Stimulated activated CD8-positive, alpha-beta memory T cell treated with anti-CD3 and anti-CD28 coated beads, Interleukin-2, amount 100 ng/mL, for 48 hours (primary cell): ENCODE results near the gene MAD1L1.

Experiments used
- DNase-seq, 2 donors: peaks; one replicate each; pipeline ENCODE4 v3.0.0-alpha.2; 2020; ENCODE audit warnings: low read depth in 2 of 2

The MAD1L1 gene

DNA sequence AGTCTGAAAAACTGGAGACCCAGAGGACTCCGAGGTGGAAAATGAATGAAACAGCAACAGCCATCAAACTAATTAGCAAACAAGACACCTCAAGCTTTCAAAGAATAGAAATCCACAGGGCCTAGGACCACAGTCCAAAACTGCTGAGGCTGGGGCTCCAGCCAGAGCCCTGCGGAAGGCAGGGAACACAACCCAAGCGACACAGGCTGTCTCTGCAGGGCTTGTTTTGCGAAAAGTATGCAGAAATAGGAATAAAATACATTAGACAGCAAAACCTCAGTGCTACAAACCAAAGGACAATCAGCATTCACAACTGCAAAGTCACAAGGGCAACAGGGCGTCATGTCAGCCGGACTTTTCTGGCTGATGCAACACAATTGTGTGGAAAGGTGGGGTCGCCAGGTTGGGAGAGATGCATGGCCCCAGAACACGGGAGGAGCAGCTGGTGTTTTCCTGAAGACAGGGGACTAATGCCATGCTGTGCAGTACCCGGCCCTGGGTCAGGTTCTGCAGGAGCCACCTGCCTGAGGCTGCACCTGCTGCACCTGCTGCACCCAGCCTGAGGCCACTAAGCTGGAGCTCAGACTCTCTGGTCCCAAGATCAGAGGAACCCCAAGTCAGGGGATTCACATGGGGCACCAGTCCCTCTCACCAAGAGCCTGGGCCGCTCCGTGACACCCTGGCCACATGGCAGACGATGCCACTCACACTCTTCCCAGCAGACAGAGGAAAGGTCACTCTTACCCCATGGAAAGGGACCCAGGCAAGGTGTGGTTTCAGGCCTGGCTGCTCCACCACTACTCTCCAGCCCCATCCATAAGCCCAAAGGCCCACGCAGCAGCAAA, 74.2 kb downstream of the MAD1L1 start:
- no peak for DNase-seq

DNA sequence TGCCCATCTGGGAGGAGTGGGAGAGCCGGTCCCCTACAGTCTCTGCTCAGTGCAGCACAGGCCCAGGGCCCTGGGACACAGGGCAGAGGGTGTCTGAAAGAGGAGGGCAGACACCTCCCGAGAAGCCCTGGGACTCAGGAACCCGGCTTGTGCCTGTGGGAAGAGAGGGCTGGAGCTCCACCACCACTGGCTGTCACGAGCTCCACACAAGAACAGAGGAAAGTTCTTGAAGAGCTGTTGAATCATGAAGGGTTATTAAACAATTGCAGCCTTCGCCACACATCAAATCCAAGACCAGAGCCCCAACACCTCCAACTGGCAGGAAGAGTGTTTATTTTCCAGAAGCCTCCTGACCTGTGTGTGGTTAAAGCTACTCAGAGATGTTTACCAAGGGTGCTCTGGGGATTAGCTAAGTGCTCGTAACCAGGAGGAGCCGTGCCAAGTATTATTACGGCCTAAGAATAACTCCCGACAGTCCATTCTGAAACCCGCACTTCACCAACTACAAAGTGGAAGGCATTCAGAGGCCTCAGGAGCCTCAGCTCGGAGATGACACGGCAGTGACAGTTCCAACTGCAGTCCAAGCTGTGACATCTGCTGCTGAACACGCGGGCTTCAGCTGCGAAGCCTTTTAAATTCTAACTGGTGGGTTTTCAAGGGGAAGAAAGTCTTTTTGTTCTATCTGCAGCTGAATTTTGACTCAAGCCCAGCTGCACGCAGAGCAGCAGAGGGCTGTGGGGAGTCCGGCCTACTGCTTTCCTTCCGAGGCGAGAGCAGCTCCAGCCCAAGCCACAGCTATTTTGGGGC, 75.1 kb downstream of the MAD1L1 start:
- DNase-seq: no peak

DNA sequence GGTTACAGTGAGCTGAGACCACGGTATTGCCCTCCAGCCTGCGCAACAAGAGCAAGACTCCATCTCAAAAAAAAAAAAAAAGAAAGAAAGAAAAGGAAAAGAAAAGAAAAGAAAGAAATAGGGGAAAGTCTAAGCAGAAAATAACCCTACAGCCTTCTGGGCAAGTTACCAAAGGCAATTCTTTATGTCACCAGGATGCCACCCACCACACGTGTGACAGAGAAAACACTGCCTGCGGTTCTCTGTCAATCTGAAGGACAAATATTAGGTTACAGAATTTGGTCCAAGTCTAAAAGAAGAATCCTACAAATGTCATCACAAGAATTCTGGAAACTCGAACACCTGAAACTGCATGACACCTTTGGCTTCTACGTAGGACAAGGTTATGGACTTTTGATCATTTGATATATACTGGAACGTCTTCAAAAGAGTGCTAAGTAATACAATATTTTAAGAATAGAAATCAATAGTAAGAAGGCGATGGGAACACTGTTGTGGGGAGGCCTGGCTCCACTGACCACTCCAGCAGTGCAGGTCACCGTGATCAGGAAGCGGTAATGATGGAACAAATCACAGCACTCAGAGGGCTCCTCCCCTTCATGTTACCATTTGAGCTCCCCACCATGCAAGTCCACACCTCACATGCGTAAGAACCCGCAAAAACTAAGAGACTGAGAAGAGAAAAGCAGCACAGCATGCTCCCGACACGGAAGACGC, 75.8 kb downstream of the MAD1L1 start:
- no peak for DNase-seq

DNA sequence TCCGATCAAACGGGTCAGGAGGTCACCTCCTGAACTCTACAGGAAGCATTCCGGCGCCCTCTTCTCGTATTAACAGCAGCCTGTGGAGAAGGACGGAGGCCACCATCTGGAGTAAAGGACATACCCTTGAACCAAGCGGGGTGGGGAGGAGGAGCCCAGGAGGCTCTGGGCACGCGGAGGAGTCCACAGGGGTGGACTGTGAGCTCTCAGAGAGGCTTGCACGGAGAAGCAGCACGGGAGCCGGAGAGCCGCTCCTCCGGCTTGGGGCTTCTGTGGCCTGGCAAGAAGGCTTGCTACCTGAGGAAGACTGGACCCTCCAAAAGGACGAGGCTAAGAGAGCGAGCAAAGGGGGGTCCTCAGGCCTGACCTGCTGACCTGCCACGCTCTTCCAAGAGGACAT, 77.9 kb downstream of the MAD1L1 start:
- DNase-seq: no peak

DNA sequence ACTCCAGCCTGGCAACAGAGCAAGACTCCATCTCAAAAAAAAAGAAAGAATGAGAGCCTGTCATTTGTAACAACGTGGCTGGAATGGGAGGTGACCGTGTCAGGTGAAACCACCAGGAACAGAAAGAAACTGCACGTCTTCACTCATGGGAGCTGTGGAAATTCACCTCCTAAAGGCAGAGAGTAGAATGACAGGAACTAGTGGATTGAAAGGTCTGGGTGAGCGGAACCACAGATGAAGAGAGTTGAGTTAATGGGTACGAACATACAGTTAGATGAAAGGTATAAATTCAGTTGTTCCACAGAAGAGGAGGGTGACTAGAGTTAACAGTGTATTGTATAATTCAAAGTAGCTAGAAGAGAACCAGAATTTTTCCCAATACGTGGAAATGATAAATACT, 78.6 kb downstream of the MAD1L1 start:
- DNase-seq: no peak

DNA sequence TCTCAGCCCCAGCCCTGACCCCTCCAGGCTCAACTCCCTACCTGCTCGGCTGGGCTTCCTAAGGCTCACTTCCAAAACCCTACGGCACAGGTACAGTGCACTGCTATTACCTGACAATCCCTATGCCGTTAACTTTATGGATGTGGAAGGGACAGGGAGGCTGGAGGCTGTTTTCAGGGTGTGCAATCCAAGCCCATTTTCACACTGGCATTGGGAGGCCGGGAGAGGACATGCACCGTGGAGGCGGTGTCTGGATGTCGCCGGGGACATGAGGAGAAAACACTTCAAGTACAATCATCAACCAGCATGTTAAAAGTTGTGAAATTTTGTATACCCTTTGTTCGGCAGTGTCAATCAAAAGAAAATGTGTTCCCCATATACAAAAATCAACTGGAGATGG, 80.1 kb downstream of the MAD1L1 start:
- no peak for DNase-seq

DNA sequence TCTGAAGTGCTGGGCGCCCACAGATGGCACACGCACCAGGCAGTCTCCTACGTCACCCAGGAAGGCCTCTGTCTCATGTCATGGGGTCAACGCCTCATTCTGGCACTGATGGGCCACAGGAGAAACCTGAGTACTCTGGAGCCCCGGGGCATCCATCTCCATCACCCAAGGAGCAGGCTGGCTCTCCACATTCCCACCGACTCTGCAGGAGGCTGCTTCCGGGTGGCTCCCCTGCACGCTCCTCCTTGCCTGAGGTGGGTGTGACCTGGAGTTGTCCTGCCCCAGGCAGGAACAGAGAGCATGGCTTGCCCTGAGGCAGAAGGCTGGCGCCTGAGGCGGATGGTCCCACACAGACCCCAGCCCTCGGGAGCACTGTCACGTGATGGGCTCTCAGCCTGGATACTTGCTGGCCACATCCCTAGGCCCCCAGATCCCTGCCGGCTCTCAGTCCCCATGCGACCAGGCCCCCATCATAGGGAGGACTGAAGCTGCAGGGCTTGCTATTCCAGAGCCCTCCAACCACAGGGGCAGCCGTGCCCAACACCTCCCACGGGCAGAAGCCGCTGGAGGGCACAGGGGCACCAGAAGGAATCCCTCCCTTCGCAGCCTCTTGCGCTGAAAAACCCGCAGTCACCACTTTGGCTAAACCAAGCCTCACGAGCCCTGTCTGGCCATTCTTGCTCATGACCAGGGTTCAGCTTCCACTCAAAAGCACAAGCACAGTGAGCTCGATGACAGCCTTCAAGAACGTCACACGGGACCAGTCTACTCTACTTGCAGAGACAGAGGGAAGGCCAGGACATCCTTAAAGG, 80.7 kb downstream of the MAD1L1 start:
- DNase-seq: no peak

DNA sequence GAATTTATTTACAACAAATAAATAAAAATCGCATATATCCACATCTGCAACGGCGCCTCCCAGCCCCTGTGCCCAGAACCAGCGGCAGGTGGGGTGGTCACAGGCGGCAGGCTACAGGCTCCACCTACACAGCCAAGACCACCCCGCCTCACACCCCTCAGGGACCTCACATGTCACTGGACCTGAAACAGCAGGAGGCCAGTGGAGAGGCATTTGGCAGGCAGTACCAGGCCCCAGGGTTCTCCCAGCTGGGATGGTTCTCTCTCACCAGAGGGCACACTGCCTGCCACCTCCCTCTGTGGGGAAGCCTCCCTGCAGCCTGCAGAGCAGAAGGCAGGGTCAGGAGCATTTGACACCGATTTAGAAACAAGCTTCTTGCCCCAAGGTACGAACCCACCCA, 81.5 kb downstream of the MAD1L1 start:
- no peak for DNase-seq

DNA sequence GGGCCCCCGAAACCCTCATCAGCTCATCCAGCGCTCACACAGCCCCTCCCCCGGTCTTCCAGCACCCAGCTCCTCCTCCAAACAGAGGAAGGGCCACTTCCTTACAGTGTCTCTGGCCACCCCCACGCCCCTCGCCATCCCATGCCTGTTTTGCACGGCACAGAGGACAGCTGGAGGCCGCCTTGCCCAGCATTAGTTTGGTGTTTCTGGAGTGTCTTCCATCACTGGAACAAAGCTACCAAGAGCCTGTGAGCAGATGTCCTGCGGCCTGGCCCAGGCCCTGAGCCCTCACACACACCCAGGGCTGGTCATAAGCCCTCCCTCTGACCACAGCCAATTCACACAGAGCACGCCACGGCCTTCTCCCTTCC, 82.3 kb downstream of the MAD1L1 start:
- DNase-seq: no peak

DNA sequence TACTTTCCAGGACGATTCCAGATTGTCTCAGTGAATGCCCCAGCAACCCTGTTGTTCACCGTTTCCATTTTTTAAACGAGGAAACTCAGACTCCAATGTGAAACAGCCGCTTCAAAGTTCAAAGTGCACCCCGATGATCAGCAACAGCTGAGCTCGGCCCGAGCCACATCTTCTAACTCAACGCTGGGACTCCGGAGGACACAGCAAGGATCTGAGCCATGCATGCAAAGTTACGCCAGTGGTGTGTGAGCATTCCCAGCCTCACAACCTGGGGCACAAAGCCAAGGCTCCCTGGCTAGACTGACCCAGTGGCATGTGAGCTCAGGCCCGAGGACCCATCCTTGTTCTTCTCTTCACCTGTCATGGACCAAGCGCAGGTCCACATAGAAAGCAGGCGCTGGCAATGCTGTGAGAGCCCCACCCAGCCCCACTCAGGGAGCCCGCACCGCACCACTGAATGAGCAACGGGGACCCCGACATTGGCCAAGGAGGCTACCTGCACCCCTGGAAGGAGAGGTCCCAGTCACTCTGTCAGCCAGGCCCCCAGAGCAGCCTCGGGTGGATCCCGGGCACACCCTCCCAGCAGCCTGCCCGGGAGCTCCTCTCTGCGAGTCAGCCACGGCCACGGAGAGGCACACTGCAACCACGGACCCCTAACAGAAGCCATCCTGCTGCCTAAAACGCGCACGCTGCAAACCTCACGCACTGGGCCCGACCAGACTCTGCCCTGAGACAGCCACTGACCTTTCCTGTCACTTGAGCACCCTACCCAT, 82.9 kb downstream of the MAD1L1 start:
- DNase-seq: no peak

DNA sequence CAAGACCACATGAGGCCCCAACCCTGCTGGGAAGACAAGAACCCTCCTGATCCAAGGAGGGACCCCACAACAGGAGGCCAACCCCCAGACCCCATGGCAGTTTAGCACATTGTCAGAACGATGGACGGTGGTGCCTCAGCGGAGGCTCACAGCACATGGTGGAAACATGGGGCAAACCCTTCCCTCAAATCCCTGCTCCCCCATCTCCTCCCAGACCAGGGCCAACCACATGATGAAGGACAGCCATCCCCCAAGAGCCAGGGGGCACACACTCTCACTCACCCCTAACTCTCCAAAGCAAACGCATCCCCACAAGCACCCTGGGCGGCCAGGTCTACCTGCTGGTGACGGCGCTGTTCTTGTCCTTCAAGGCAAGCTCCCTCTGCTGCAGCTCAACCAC, 83.9 kb downstream of the MAD1L1 start:
- no peak for DNase-seq

DNA sequence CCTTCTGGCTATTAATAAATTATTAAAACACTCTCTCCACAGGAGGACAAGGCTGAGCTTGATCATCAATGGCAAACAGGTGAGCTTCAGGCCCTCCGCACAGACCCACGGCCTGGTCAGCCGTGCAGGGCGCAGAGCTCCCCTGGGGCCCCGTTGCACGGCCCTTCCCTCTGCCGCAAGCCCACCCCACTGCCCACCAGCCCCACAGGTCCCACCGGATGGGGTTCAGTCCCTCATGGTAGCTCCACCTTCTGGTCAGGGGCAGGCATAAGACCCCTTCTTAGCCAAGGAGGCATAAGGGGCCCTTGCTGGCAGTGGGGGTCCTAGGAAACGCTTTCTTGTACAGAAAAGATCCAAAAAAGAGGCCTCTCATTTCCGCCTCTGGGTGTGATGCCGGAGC, 84.6 kb downstream of the MAD1L1 start:
- no peak for DNase-seq

DNA sequence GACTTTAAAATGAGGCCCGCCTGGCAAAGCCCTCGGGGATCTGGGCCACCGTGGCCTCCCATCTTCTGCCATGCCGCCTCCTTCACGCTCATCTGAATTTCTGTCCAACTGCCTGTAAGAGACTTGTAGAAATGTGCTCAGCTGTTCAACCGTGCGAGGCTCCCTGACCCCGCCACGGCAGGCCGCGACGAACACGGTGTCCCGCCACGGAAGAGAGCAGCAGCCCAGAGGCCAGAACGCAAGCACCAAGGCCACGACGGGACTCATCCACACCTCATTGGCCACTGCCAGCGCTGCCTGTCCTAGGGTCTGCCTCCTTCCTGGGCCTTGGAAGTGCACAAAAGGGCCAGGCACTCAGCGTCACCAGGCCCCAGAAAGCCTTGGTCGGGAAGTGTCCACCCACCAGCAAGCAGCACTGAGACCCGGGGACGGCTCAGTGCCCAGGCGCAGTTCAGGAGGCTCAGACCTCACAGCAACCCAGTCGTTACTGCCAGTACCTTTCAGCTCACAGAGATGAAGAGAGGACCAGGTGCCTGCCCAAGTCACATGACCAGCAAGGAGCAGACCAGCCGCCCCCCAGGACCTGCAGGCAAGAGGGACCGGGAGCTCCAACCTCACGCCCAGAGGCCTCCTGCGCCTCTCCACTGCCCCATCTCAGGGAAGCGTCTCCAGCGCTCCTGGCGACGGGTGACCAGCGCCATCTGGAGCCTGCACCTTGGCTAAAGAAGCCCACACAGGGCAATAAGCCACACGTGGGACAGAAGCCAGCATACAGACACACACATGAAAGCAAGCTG, 85.9 kb downstream of the MAD1L1 start:
- DNase-seq: no peak

DNA sequence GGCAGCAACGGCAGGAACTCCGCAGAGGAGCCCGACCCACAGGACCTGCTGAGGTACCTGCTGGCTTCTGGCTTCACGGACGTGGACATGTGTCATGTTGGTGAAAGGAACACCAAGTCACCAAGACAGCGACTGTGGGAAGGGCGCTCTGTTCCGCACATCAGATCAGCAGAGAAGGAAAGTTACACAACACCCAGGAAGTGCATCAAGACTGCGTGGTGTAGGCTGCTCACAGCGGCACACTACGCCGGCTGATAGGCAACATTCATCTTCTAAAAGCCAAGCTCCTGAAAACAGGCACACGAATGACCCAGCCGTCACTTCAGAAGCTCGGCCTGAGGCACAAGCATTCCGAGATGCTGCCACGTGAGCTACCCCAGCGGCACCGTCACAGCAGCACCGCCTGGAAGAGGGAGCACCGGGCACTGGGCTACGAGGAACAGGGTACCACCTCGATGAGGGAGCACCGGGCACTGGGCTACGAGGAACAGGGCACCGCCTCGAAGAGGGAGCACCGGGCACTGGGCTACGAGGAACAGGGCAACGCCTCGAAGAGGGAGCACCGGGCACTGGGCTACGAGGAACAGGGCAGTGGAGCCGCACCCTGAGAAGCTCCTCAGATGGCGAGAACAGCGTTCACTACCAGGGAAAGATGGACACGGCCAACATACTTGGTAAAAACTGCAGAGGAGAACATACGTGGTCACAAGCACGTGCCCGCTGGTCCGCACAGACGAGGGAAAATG, 86.7 kb downstream of the MAD1L1 start:
- DNase-seq: no peak

DNA sequence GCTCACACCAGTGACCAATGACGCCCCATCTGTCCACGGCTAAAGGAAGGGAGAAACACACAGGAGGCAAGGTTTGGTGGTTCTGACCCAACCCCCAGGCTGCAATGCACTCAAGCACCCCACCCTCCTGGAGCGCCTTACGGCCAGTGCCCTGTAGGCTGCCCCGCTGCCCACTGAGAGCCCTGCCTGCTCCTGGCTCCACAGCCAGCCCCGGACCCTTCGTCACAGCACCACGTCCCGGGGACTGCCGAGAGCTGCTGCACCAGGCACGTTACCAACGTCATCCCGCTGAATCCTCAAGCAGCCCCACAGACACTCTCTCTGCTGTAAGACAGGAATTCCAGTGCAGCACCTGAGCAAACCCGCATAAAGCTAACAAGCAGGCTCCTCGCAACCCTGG, 87.8 kb downstream of the MAD1L1 start:
- DNase-seq: no peak

DNA sequence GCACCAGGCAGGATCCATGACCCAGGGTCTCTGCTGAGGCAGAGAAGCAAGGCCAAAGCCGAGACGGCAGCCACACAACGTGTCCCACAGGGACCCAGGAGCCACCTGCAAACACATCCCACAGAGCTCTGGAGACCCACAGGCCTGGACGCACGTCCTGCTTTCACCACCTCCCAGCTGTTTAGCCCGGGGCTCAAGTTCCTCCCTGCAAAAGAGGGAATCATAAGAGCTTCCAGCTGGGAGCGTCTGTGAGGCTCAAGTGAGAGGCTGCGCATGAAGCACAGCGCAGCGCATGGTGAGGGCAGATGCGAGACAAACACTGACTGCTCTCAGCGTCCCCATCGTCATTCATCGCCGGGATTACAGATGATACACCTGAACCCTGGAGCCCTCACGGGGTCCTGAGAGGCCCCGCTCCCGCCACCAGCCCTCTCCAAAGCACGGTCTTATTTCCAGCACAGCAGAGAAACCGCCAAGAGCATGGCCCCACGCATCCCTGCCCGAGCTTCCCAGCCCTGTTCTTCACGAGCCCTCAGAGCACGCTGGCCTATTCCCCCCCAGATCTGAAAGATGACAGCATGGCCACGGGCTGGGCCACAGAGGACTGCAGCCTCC, 88.7 kb downstream of the MAD1L1 start:
- no peak for DNase-seq

DNA sequence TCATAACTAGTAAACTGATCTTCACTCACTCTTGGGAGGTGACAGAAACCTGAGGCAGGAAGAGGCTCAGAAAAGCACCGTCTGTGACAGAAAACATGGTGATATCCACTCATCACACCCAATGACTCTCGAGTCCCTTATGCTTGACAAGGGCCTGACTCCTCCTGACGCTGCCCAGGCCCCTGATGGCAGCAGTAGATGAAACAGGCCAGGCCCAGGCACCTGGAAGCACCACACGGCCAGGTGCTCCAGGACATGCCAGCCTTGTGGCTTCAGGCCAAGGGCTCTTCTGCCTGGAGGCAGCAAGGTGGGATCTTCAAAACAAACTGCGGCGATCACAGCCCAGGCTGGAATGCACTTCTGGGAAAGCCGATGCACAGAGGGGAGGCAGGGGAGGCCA, 89.3 kb downstream of the MAD1L1 start:
- no peak for DNase-seq

DNA sequence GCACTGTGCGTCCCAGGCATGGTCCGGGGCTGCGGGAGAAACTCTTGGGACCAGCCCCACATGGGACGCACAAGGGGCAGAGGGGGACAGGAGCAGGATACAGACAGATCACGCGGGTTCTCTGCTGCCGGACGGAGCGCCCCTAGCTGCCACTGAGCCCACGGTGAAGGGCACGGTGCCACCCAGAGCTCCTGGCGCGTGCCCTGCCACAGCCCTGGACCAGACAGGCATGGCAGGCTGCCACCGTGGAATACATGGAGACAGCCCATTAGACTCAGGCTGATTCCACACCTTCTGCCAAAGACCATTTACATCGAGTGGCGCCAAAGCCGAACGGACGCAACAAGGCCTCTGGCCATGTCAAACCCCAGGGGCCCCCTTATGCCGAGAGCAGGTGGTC, 90.4 kb downstream of the MAD1L1 start:
- DNase-seq: no peak

DNA sequence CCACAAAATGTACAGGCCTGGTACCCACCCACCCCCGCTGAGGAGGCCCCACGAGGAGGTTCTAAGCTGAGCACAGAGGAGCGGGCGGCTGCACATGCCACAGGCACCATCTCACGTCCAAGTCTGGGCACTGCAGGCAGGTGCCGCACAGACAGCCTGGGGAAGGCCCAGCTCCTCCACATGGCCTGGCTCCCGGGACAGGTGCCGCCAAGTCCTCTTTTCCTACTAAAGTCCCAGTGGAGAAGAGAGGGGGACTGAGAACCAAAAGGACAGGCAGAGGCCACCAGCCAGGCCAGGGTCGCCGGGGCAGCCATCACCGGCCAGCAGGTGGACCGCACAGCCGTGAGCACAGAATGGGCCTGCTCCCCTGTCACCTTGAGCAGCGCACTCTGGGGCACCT, 91.1 kb downstream of the MAD1L1 start:
- no peak for DNase-seq
